CD4-positive, alpha-beta T cell (primary cell): ENCODE data around the gene DUSP21. TPM values are rescaled to one million over a fixed set of nuclear protein-coding genes. Genes with fewer than 3 reads are reported as not detected.

Source experiments
- ATAC-seq: fragments of 200-7000 bp; cut with Tn5 transposase; one replicate; pipeline ENCODE4 v1.10.0; 2022; ENCODE audit warnings: mild to moderate bottlenecking; ENCODE audit not compliant: poor library complexity
- CTCF ChIA-PET: fragments of 350-600 bp; sonication (Branson Sonifier 250); formaldehyde crosslinking; loops from one replicate; lab custom pipeline; 2021; ENCODE audit warnings: antibody characterized with exemption, inconsistent platforms; lab: Charles Lee
- POLR2A ChIA-PET: fragments of 350-600 bp; sonication (Branson Sonifier 250); formaldehyde crosslinking; loops from one replicate; lab custom pipeline; 2021; ENCODE audit warnings: antibody characterized with exemption, inconsistent platforms; lab: Charles Lee
- DNase-seq, 14 experiments: peaks; one replicate each; pipeline ENCODE4 v3.0.0-alpha.2; 2013 to 2020; ENCODE audit warnings: mixed read lengths in 2 of 14
- H3K27ac ChIP-seq, 2 donors: one replicate each; pipeline versions ENCODE4 v1.5.1 to v1.7.0; 2013; ENCODE audit warnings: low read length in 2 of 2, low read depth in 1 of 2, mild to moderate bottlenecking in 1 of 2
- H3K27me3 ChIP-seq, 2 experiments: 1 replicate in 1 of 2; 2 replicates in 1 of 2; pipeline versions ENCODE4 v1.6.1 to v1.7.0; 2013; ENCODE audit warnings: low read length in 2 of 2, control low read depth in 1 of 2, mild to moderate bottlenecking in 1 of 2, moderate library complexity in 1 of 2; ENCODE audit not compliant: insufficient read depth in 2 of 2, control insufficient read depth in 1 of 2
- H3K36me3 ChIP-seq: one replicate; pipeline ENCODE4 v1.6.1; 2013; ENCODE audit warnings: low read length, control low read depth; ENCODE audit not compliant: insufficient read depth
- H3K4me1 ChIP-seq: one replicate; pipeline ENCODE4 v1.6.1; 2013; ENCODE audit warnings: low read length, control low read depth; ENCODE audit not compliant: insufficient read depth
- H3K4me3 ChIP-seq: one replicate; pipeline ENCODE4 v1.5.1; 2013; ENCODE audit warnings: mild to moderate bottlenecking, low read length, moderate library complexity
- H3K9me3 ChIP-seq, 2 experiments: 1 replicate in 1 of 2; 2 replicates in 1 of 2; pipeline versions ENCODE4 v1.6.1 to v1.7.0; 2013; ENCODE audit warnings: low read length in 2 of 2, mild to moderate bottlenecking in 2 of 2, control low read depth in 1 of 2, moderate library complexity in 1 of 2; ENCODE audit not compliant: control insufficient read depth in 1 of 2, insufficient read depth in 1 of 2
- H3K27ac Mint-ChIP-seq: one replicate; pipeline ENCODE4 v1.8.0; 2020; ENCODE audit warnings: mixed read lengths
- H3K27me3 Mint-ChIP-seq: one replicate; pipeline ENCODE4 v1.8.0; 2021; ENCODE audit warnings: mixed read lengths
- H3K36me3 Mint-ChIP-seq: one replicate; pipeline ENCODE4 v1.8.0; 2021; ENCODE audit warnings: low read depth, mixed read lengths
- H3K4me1 Mint-ChIP-seq: one replicate; pipeline ENCODE4 v1.8.0; 2021; ENCODE audit warnings: low read depth, mixed read lengths
- H3K4me3 Mint-ChIP-seq: one replicate; pipeline ENCODE4 v1.8.0; 2020; ENCODE audit warnings: mild to moderate bottlenecking, mixed read lengths
- H3K9me3 Mint-ChIP-seq: one replicate; pipeline ENCODE4 v1.8.0; 2020; ENCODE audit warnings: mixed read lengths
- intact Hi-C, 2 experiments: fragments of 100-400 bp; cut with DNase I in 1 of 2; cut with micrococcal nuclease in 1 of 2; formaldehyde crosslinking; loops; one replicate each; pipeline versions ENCODE4 v1.15.1 to v1.9.0; 2023 to 2025; cut with DNase I, micrococcal nuclease
- total RNA-seq, 174 experiments: library from RNA in 2 of 174; stranded (reverse) in 2 of 174; gene quantifications; one replicate each; pipeline ENCODE4 v1.2.3 and lab custom pipeline; 2021 to 2026
- TF ChIP-seq, protein P1 (sequence below): fragments of 200-600 bp; IDR thresholded peaks from one replicate; pipeline ENCODE4 v1.8.0; 2022; ENCODE audit warnings: antibody characterized with exemption, mild to moderate bottlenecking

The DUSP21 gene
- total RNA-seq, 2 experiments from 2014 or later, result not detected

DNA sequence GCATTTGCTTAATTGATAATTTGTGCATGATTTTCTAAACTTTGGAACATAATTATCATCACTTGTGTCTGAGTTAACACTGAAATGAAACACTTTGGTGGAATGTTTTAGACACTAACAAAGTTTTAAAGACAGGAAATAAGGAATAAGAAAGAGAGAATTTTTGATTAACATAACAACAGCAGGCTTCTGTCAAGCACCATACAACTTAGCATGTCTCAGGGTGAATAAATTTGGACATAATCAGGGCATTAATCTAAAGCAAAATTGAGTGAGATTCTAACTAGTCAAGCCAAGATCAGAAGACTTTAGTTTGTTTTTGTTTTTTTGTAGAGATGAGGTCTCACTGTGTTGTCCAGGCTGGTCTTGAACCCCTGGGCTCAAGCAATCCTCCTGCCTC is 28.1 kb upstream of the DUSP21 start:
- no peaks in the 10 kb centered on the region for H3K27me3 ChIP-seq
- H3K9me3 ChIP-seq, result no peaks in the 10 kb centered on the region
- H3K4me3 Mint-ChIP-seq, result no peak overlapping the region
- TF ChIP-seq, protein P1, sequence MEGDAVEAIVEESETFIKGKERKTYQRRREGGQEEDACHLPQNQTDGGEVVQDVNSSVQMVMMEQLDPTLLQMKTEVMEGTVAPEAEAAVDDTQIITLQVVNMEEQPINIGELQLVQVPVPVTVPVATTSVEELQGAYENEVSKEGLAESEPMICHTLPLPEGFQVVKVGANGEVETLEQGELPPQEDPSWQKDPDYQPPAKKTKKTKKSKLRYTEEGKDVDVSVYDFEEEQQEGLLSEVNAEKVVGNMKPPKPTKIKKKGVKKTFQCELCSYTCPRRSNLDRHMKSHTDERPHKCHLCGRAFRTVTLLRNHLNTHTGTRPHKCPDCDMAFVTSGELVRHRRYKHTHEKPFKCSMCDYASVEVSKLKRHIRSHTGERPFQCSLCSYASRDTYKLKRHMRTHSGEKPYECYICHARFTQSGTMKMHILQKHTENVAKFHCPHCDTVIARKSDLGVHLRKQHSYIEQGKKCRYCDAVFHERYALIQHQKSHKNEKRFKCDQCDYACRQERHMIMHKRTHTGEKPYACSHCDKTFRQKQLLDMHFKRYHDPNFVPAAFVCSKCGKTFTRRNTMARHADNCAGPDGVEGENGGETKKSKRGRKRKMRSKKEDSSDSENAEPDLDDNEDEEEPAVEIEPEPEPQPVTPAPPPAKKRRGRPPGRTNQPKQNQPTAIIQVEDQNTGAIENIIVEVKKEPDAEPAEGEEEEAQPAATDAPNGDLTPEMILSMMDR, result no peak
- H3K4me1 Mint-ChIP-seq, result no peaks in the 10 kb centered on the region
- no peaks in the 10 kb centered on the region for H3K4me1 ChIP-seq
- H3K27me3 Mint-ChIP-seq, result no peaks in the 10 kb centered on the region
- no peaks in the 10 kb centered on the region for H3K36me3 ChIP-seq
- no peaks in the 10 kb centered on the region for H3K9me3 Mint-ChIP-seq
- intact Hi-C loops, result no loop called here
- no peak overlapping the region for H3K4me3 ChIP-seq
- ATAC-seq (no peak), DNase-seq (no peak)
- CTCF ChIA-PET, result no interaction called here
- H3K27ac Mint-ChIP-seq, result no peak overlapping the region
- H3K27ac ChIP-seq, result no peak overlapping the region
- no peaks in the 10 kb centered on the region for H3K36me3 Mint-ChIP-seq
- POLR2A ChIA-PET, result no interaction called here

DNA sequence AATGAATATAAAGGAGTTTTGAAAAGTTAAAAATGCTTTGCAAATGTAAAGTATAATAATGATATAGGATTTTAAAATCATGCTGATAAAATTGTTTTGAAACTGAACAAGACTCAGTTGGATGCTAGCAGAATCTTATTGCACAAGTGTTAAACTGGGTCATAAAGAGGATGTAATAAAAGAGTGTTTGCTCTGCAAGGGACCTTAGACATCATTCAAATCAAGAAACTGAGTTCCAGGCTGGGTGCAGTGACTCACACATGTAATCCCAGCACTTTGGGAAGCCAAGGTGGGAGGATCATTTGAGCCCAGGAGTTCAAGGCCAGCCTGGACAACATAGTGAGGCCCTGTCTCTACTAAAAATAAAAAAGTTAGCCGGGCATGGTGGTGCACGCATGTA is 27.5 kb upstream of the DUSP21 start:
- Histone ChIP-seq H3K9me3 (no peaks in the 10 kb centered on the region), H3K4me1 (no peaks in the 10 kb centered on the region), H3K27ac (no peak overlapping the region), H3K27me3 (no peaks in the 10 kb centered on the region), H3K36me3 (no peaks in the 10 kb centered on the region), H3K4me3 (no peak overlapping the region)
- H3K4me1 Mint-ChIP-seq, result no peaks in the 10 kb centered on the region
- CTCF ChIA-PET, result no interaction called here
- no peak for ATAC-seq
- H3K4me3 Mint-ChIP-seq, result no peak overlapping the region
- TF ChIP-seq, protein P1, result no peak
- no peaks in the 10 kb centered on the region for H3K9me3 Mint-ChIP-seq
- no peak overlapping the region for H3K27ac Mint-ChIP-seq
- no peaks in the 10 kb centered on the region for H3K36me3 Mint-ChIP-seq
- POLR2A ChIA-PET, result no interaction called here
- no peaks in the 10 kb centered on the region for H3K27me3 Mint-ChIP-seq
- DNase-seq, result no peak
- intact Hi-C loops, result no loop called here

DNA sequence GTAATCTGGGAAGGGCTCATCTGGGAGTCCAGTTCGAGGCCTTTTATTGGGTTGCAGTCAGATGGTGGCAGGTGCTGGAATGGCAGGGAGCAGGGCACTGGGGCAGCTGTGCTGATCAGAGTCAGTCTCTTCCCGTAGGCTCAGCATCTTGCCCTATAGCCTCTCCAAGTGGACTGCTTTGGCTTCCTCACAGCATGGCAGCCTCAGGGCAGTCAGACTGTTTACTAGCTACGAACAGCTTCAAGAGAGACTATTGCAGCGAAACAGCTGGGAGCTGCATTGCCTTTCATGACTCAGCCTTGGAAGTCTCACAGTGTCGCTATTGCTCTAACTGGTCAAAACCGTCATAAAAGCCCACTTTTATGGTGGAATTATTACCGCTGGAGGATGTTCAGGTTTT is 26.8 kb upstream of the DUSP21 start:
- ChIA-PET CTCF (no interaction called here), POLR2A (no interaction called here)
- Histone ChIP-seq H3K36me3 (no peaks in the 10 kb centered on the region), H3K4me3 (no peak overlapping the region), H3K4me1 (no peaks in the 10 kb centered on the region), H3K9me3 (no peaks in the 10 kb centered on the region), H3K27me3 (no peaks in the 10 kb centered on the region), H3K27ac (no peak overlapping the region)
- Mint-ChIP-seq H3K9me3 (no peaks in the 10 kb centered on the region), H3K27ac (no peak overlapping the region), H3K36me3 (no peaks in the 10 kb centered on the region), H3K4me1 (no peaks in the 10 kb centered on the region), H3K27me3 (no peaks in the 10 kb centered on the region), H3K4me3 (no peak overlapping the region)
- intact Hi-C loops, result no loop called here
- TF ChIP-seq, protein P1, result no peak
- ATAC-seq, result no peak
- no peak for DNase-seq
